Measurements from ENCODE around the gene PNCK.
"Not testable (repeated sequence)": the region's sequence is repeated elsewhere in the genome, so short reads cannot be mapped to it uniquely, and the experiment has no call there.

Gene PNCK

GRCh38 chrX:153673428-153674218, at the start of gene PNCK:
Gene PNCK, minus strand, starts transcription at chrX:153673813. Its CDS starts 737 bp downstream, at chrX:153673076.
- no peak for DNase-seq

GRCh38 chrX:153722704-153723350, 49.2 kb upstream of the PNCK start:
- no peak for DNase-seq

GRCh38 chrX:153719701-153720100, 46.1 kb upstream of the PNCK start:
- no peak for DNase-seq

GRCh38 chrX:153719238-153719637, 45.6 kb upstream of the PNCK start:
- no peak for DNase-seq

GRCh38 chrX:153717445-153717844, 43.8 kb upstream of the PNCK start:
- no peak for DNase-seq

- DNase-seq = no peak
Observed at GRCh38 chrX:153714256-153714655, 40.6 kb upstream of the PNCK start.

GRCh38 chrX:153709726-153710674, 36.4 kb upstream of the PNCK start:
- no peak for DNase-seq

GRCh38 chrX:153708415-153708814, 34.8 kb upstream of the PNCK start:
- DNase-seq = peak; percentile 53

GRCh38 chrX:153707406-153707805, 33.8 kb upstream of the PNCK start:
- no peak for DNase-seq

- DNase-seq = no peak
Observed at GRCh38 chrX:153706799-153707198, 33.2 kb upstream of the PNCK start.

- not testable (repeated sequence) for DNase-seq
Observed at GRCh38 chrX:153705403-153706060, 31.9 kb upstream of the PNCK start.

GRCh38 chrX:153704631-153705402, 31.2 kb upstream of the PNCK start:
- not testable (repeated sequence) for DNase-seq

- DNase-seq = no peak
Observed at GRCh38 chrX:153704021-153704526, 30.5 kb upstream of the PNCK start.

GRCh38 chrX:153703036-153703370, 29.4 kb upstream of the PNCK start:
- DNase-seq = no peak

GRCh38 chrX:153702336-153703035, 28.9 kb upstream of the PNCK start:
- no peak for DNase-seq

GRCh38 chrX:153701706-153702105, 28.1 kb upstream of the PNCK start:
- no peak for DNase-seq

- DNase-seq = no peak
Observed at GRCh38 chrX:153700967-153701366, 27.4 kb upstream of the PNCK start.

GRCh38 chrX:153700376-153700945, 26.8 kb upstream of the PNCK start:
- DNase-seq = no peak

- not testable (repeated sequence) for DNase-seq
Observed at GRCh38 chrX:153699784-153700371, 26.3 kb upstream of the PNCK start.

GRCh38 chrX:153699210-153699783, 25.7 kb upstream of the PNCK start:
- DNase-seq = not testable (repeated sequence)

All from stimulated activated CD4-positive, alpha-beta T cell treated with anti-CD3 and anti-CD28 coated beads, Interleukin-1b, Interleukin-23, amount 100 ng/mL, for 48 hours (primary cell).